ENCODE data around the gene SATB2.

The SATB2 gene

GRCh38 chr2:199414001-199414400, 43.7 kb downstream of the SATB2 start:
- DNase-seq (ENCODE audit: low read depth, low spot score), result no peak

GRCh38 chr2:199409759-199410529, 47.8 kb downstream of the SATB2 start:
- peak overlapping the region; percentile 10 for H3K27ac ChIP-seq
- DNase-seq (ENCODE audit: low read depth, low spot score), result no peak

More at GRCh38 chr2:199414001-199414400, 43.7 kb downstream of the SATB2 start:
- H3K27ac ChIP-seq, result no peak overlapping the region

- no peak overlapping the region for H3K27ac ChIP-seq
- no peak for DNase-seq (ENCODE audit: low read depth, low spot score)
Observed at GRCh38 chr2:199407421-199407820, 50.3 kb downstream of the SATB2 start.

- no peak for DNase-seq (ENCODE audit: low read depth, low spot score)
- peak overlapping the region; percentile 66 for H3K27ac ChIP-seq
Observed at GRCh38 chr2:199405241-199405640, 52.5 kb downstream of the SATB2 start.

- DNase-seq (ENCODE audit: low read depth, low spot score), result peak; percentile 12
- H3K27ac ChIP-seq, result peak overlapping the region; percentile 66
Observed at GRCh38 chr2:199404841-199405240, 52.9 kb downstream of the SATB2 start.

- no peak overlapping the region for H3K27ac ChIP-seq
- DNase-seq (ENCODE audit: low read depth, low spot score), result no peak
Observed at GRCh38 chr2:199395311-199395710, 62.4 kb downstream of the SATB2 start.

GRCh38 chr2:199392363-199392762, 65.4 kb downstream of the SATB2 start:
- DNase-seq (ENCODE audit: low read depth, low spot score), result no peak
- H3K27ac ChIP-seq, result no peak overlapping the region

- H3K27ac ChIP-seq, result no peak overlapping the region
- no peak for DNase-seq (ENCODE audit: low read depth, low spot score)
Observed at GRCh38 chr2:199388728-199389268, 68.9 kb downstream of the SATB2 start.

GRCh38 chr2:199384043-199384442, 73.7 kb downstream of the SATB2 start:
- H3K27ac ChIP-seq, result no peak overlapping the region
- DNase-seq (ENCODE audit: low read depth, low spot score), result no peak

GRCh38 chr2:199383021-199383420, 74.7 kb downstream of the SATB2 start:
- no peak overlapping the region for H3K27ac ChIP-seq
- no peak for DNase-seq (ENCODE audit: low read depth, low spot score)

- no peak overlapping the region for H3K27ac ChIP-seq
- DNase-seq (ENCODE audit: low read depth, low spot score), result no peak
Observed at GRCh38 chr2:199382091-199382490, 75.6 kb downstream of the SATB2 start.

GRCh38 chr2:199381531-199381930, 76.2 kb downstream of the SATB2 start:
- H3K27ac ChIP-seq, result no peak overlapping the region

GRCh38 chr2:199378948-199379650, 78.6 kb downstream of the SATB2 start:
- peak; percentile 56 for DNase-seq (ENCODE audit: low read depth, low spot score)
- H3K27ac ChIP-seq, result no peak overlapping the region

More at GRCh38 chr2:199381531-199381930, 76.2 kb downstream of the SATB2 start:
- DNase-seq (ENCODE audit: low read depth, low spot score), result no peak

GRCh38 chr2:199370150-199370780, 87.5 kb downstream of the SATB2 start:
- H3K27ac ChIP-seq, result no peak overlapping the region
- DNase-seq (ENCODE audit: low read depth, low spot score), result no peak

- peak; percentile 90 for DNase-seq (ENCODE audit: low read depth, low spot score)
- H3K27ac ChIP-seq, result no peak overlapping the region
Observed at GRCh38 chr2:199366406-199366805, 91.3 kb downstream of the SATB2 start.

- DNase-seq (ENCODE audit: low read depth, low spot score), result no peak
- no peak overlapping the region for H3K27ac ChIP-seq
Observed at GRCh38 chr2:199364153-199364552, 93.6 kb downstream of the SATB2 start.

- DNase-seq (ENCODE audit: low read depth, low spot score), result no peak
- no peak overlapping the region for H3K27ac ChIP-seq
Observed at GRCh38 chr2:199356412-199356811, 101.3 kb downstream of the SATB2 start.

- no peak overlapping the region for H3K27ac ChIP-seq
- DNase-seq (ENCODE audit: low read depth, low spot score), result no peak
Observed at GRCh38 chr2:199348871-199349270, 108.9 kb downstream of the SATB2 start.

GRCh38 chr2:199344012-199344411, 113.7 kb downstream of the SATB2 start:
- no peak for DNase-seq (ENCODE audit: low read depth, low spot score)
- H3K27ac ChIP-seq, result no peak overlapping the region

- DNase-seq (ENCODE audit: low read depth, low spot score), result no peak
- no peak overlapping the region for H3K27ac ChIP-seq
Observed at GRCh38 chr2:199342334-199342733, 115.4 kb downstream of the SATB2 start.

- DNase-seq (ENCODE audit: low read depth, low spot score), result no peak
- no peak overlapping the region for H3K27ac ChIP-seq
Observed at GRCh38 chr2:199341123-199341522, 116.6 kb downstream of the SATB2 start.
